A549 (cell line): ENCODE measurements around the gene CD163L1. TPM values are rescaled to one million over a fixed set of nuclear protein-coding genes. Genes with fewer than 3 reads are reported as not detected.

Experiments used
- polyA plus RNA-seq, 4 experiments: library from polyadenylated mRNA; depleted of rRNA in 3 of 4; stranded (reverse); fragments of >200 nt; fragmentation: RNase III in 1 of 4; extraction: RNeasy Plus Mini Kit Qiagen cat#74134 plus additional on column Dnase treatment in 1 of 4; gene quantifications; 2 replicates in 3 of 4; 3 replicates in 1 of 4; pipeline ENCODE4 v1.2.3, GENCODE V29; 2011 to 2017

The CD163L1 gene
- polyA plus RNA-seq, 2 of the 4 experiments (the other 2 are of a cell fraction), result 0.22 to 0.44 TPM

Other genes with a start within 250 kb of the CD163L1 start
- not detected in 2 replicates for gene ACSM4, start 140.1 kb downstream of the CD163L1 start, polyA plus RNA-seq (2011; rRNA removed)
- not detected in 3 replicates for gene ACSM4, start 140.1 kb downstream of the CD163L1 start, polyA plus RNA-seq (2017; fragmentation: RNase III; extraction: RNeasy Plus Mini Kit Qiagen cat#74134 plus additional on column Dnase treatment)
- gene CD163, start 59.6 kb upstream of the CD163L1 start, polyA plus RNA-seq (2011; rRNA removed), result not detected in 2 replicates
- gene CD163, start 59.6 kb upstream of the CD163L1 start, polyA plus RNA-seq (2017; fragmentation: RNase III; extraction: RNeasy Plus Mini Kit Qiagen cat#74134 plus additional on column Dnase treatment), result not detected in 3 replicates
- not detected in 2 replicates for gene APOBEC1, start 221.8 kb upstream of the CD163L1 start, polyA plus RNA-seq (2011; rRNA removed)
- gene APOBEC1, start 221.8 kb upstream of the CD163L1 start, polyA plus RNA-seq (2017; fragmentation: RNase III; extraction: RNeasy Plus Mini Kit Qiagen cat#74134 plus additional on column Dnase treatment), result not detected in 3 replicates